Mesenchymal stem cell (in vitro differentiated cells and primary cell): ENCODE results near the gene ACP6.

ENCODE experiments used
- DNase-seq: peaks from one replicate; pipeline ENCODE4 v3.0.0-alpha.2; 2013
- H2AFZ ChIP-seq: one replicate; pipeline ENCODE4 v1.6.1; 2013; ENCODE audit warnings: low read depth, mild to moderate bottlenecking, control low read depth, inconsistent platforms, low read length, moderate library complexity
- H2AK5ac ChIP-seq: 2 replicates; pipeline ENCODE4 v1.6.1; 2013; ENCODE audit warnings: low read length, moderate library complexity, mild to moderate bottlenecking, inconsistent platforms; ENCODE audit not compliant: severe bottlenecking
- H2BK120ac ChIP-seq: one replicate; pipeline ENCODE4 v1.6.1; 2013; ENCODE audit warnings: low read depth, mild to moderate bottlenecking, inconsistent platforms, low read length, moderate library complexity
- H2BK12ac ChIP-seq, 2 experiments: one replicate each; pipeline ENCODE4 v1.6.1; 2013; ENCODE audit warnings: inconsistent platforms in 2 of 2, low read length in 2 of 2, mild to moderate bottlenecking in 2 of 2, moderate library complexity in 2 of 2, control low read depth in 1 of 2
- H2BK15ac ChIP-seq: one replicate; pipeline ENCODE4 v1.6.1; 2013; ENCODE audit warnings: mild to moderate bottlenecking, low read depth, inconsistent platforms; ENCODE audit not compliant: poor library complexity, severe bottlenecking
- H2BK5ac ChIP-seq: 2 replicates; pipeline ENCODE4 v1.6.1; 2013; ENCODE audit warnings: low read depth, mild to moderate bottlenecking, low read length, control low read depth, inconsistent platforms; ENCODE audit not compliant: poor library complexity, severe bottlenecking
- H3K14ac ChIP-seq, 2 experiments: one replicate each; pipeline ENCODE4 v1.6.1; 2013; ENCODE audit warnings: inconsistent platforms in 2 of 2, low read length in 2 of 2, control low read depth in 1 of 2, mild to moderate bottlenecking in 1 of 2, moderate library complexity in 1 of 2
- H3K18ac ChIP-seq, 2 experiments: one replicate each; pipeline ENCODE4 v1.6.1; 2013; ENCODE audit warnings: inconsistent platforms in 2 of 2, low read length in 2 of 2, control low read depth in 1 of 2, low read depth in 1 of 2, mild to moderate bottlenecking in 1 of 2
- H3K23ac ChIP-seq, 2 experiments: one replicate each; pipeline ENCODE4 v1.6.1; 2013; ENCODE audit warnings: inconsistent platforms in 2 of 2, low read length in 2 of 2, mild to moderate bottlenecking in 2 of 2, moderate library complexity in 2 of 2, control low read depth in 1 of 2
- H3K27ac ChIP-seq: 2 replicates; pipeline ENCODE4 v1.5.1; 2013; ENCODE audit warnings: mild to moderate bottlenecking, moderate library complexity, low read length, control low read depth, inconsistent platforms; ENCODE audit not compliant: poor library complexity, severe bottlenecking
- H3K27me3 ChIP-seq, 2 experiments: 2 replicates each; pipeline versions ENCODE4 v1.6.1 to v1.7.0; 2013; ENCODE audit warnings: low read length in 2 of 2, mild to moderate bottlenecking in 2 of 2, moderate library complexity in 2 of 2, control low read depth in 1 of 2, inconsistent platforms in 1 of 2; ENCODE audit not compliant: control insufficient read depth in 1 of 2, insufficient read depth in 1 of 2
- H3K36me3 ChIP-seq, 2 experiments: 2 replicates each; pipeline versions ENCODE4 v1.6.1 to v1.7.0; 2013; ENCODE audit warnings: low read length in 2 of 2, control low read depth in 1 of 2, inconsistent platforms in 1 of 2, low read depth in 1 of 2, mild to moderate bottlenecking in 1 of 2; ENCODE audit not compliant: insufficient read depth in 2 of 2, control insufficient read depth in 1 of 2
- H3K4ac ChIP-seq, 2 experiments: one replicate each; pipeline ENCODE4 v1.6.1; 2013; ENCODE audit warnings: inconsistent platforms in 2 of 2, low read length in 2 of 2, mild to moderate bottlenecking in 2 of 2, moderate library complexity in 2 of 2, control low read depth in 1 of 2, low read depth in 1 of 2
- H3K4me1 ChIP-seq: 2 replicates; pipeline ENCODE4 v1.6.1; 2013; ENCODE audit warnings: low read depth, low read length, control low read depth; ENCODE audit not compliant: control insufficient read depth, insufficient read depth
- H3K4me2 ChIP-seq: 2 replicates; pipeline ENCODE4 v1.6.1; 2013; ENCODE audit warnings: low read length, mild to moderate bottlenecking, inconsistent platforms; ENCODE audit not compliant: poor library complexity, severe bottlenecking
- H3K4me3 ChIP-seq, 2 experiments: 2 replicates each; pipeline versions ENCODE4 v1.5.1 to v1.7.0; 2013; ENCODE audit warnings: low read length in 2 of 2, mild to moderate bottlenecking in 2 of 2, control low read depth in 1 of 2, low read depth in 1 of 2; ENCODE audit not compliant: insufficient read depth in 1 of 2
- H3K79me1 ChIP-seq: replicated peaks from 2 replicates; pipeline ENCODE4 v1.6.1; 2013; ENCODE audit warnings: mild to moderate bottlenecking, control low read depth, low read length, inconsistent platforms; ENCODE audit not compliant: poor library complexity, severe bottlenecking
- H3K9ac ChIP-seq: 2 replicates; pipeline ENCODE4 v1.7.0; 2013; ENCODE audit warnings: mild to moderate bottlenecking, low read length, moderate library complexity
- H3K9me3 ChIP-seq: 2 replicates; pipeline ENCODE4 v1.7.0; 2013; ENCODE audit warnings: mild to moderate bottlenecking, low read length; ENCODE audit not compliant: control insufficient read depth
- H4K8ac ChIP-seq: one replicate; pipeline ENCODE4 v1.6.1; 2013; ENCODE audit warnings: inconsistent platforms, mild to moderate bottlenecking, low read length, moderate library complexity
- H4K91ac ChIP-seq: one replicate; pipeline ENCODE4 v1.6.1; 2013; ENCODE audit warnings: mild to moderate bottlenecking, low read length, inconsistent platforms
- WGBS: methylation state at CpG from one replicate; pipeline ENCODE4 v1.1.7; 2013; ENCODE audit warnings: mixed read lengths; 5-methylcytosine and 5-hydroxymethylcytosine counted together

ACP6 gene

DNA sequence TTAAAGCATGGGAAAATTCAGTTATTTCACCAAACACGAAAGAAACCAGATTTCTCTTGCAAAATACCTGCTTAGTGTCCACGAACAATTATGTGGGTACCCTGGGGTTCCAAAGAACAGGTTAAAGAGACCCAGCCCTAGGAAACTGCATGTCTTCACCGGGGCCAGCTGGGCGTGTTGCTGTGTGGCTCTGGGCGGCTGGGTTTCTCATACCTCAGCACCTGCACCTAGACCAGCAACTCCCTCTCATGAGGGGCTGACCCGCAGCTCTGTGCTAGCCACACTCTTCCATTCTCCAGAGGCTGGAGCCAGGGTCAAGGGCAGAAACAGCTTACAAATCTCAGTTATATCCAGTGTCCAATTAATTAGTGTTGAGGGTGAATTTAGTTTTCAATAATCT is 40.3 kb downstream of the ACP6 start:
- no peak overlapping the region for H3K4ac ChIP-seq
- 93% methylated on average over 5 of the region's 6 CpGs for WGBS

GRCh38 chr1:147628441-147628840 is 41.9 kb downstream of the ACP6 start:
- Histone ChIP-seq H2BK5ac (no peak overlapping the region), H4K8ac (no peak overlapping the region), H3K9me3 (no peaks in the 10 kb centered on the region), H3K4me3 (no peak overlapping the region), H3K36me3 (peaks cover 17 to 21% of the 10 kb centered on the region in 2 experiments), H3K4ac (no peak overlapping the region), H3K27ac (no peak overlapping the region), H4K91ac (no peak overlapping the region), H3K23ac (no peak overlapping the region), H3K79me1 (peaks cover 19% of the 10 kb centered on the region), H3K14ac (no peak overlapping the region), H2BK120ac (no peak overlapping the region), H3K18ac (no peak overlapping the region), H2BK15ac (no peak overlapping the region), H2BK12ac (no peak overlapping the region), H3K9ac (no peak overlapping the region), H3K27me3 (no peaks in the 10 kb centered on the region), H3K4me1 (no peaks in the 10 kb centered on the region), H2AK5ac (no peak overlapping the region), H3K4me2 (no peak overlapping the region), H2AFZ (no peak overlapping the region)
- 97% methylated on average over 4 of the region's 5 CpGs for WGBS
- DNase-seq: no peak

More for the DNA sequence above, 40.3 kb downstream of the ACP6 start:
- no peak overlapping the region for H2BK15ac ChIP-seq
- H2BK120ac ChIP-seq: no peak overlapping the region
- no peak overlapping the region for H3K4me3 ChIP-seq
- no peak overlapping the region for H4K91ac ChIP-seq
- H3K14ac ChIP-seq: no peak overlapping the region
- H2AK5ac ChIP-seq: no peak overlapping the region
- H2BK5ac ChIP-seq: no peak overlapping the region
- H3K27me3 ChIP-seq: no peaks in the 10 kb centered on the region
- no peak overlapping the region for H3K27ac ChIP-seq
- peak overlapping the region; percentile 17 for H3K9ac ChIP-seq
- DNase-seq: no peak
- H3K4me1 ChIP-seq: no peaks in the 10 kb centered on the region
- H2BK12ac ChIP-seq: no peak overlapping the region
- peaks cover 8% of the 10 kb centered on the region for H3K79me1 ChIP-seq
- H3K4me2 ChIP-seq: no peak overlapping the region
- H2AFZ ChIP-seq: no peak overlapping the region
- H3K23ac ChIP-seq: no peak overlapping the region
- no peaks in the 10 kb centered on the region for H3K9me3 ChIP-seq
- peaks cover 7 to 9% of the 10 kb centered on the region in 2 experiments for H3K36me3 ChIP-seq
- H4K8ac ChIP-seq: no peak overlapping the region
- no peak overlapping the region for H3K18ac ChIP-seq

DNA sequence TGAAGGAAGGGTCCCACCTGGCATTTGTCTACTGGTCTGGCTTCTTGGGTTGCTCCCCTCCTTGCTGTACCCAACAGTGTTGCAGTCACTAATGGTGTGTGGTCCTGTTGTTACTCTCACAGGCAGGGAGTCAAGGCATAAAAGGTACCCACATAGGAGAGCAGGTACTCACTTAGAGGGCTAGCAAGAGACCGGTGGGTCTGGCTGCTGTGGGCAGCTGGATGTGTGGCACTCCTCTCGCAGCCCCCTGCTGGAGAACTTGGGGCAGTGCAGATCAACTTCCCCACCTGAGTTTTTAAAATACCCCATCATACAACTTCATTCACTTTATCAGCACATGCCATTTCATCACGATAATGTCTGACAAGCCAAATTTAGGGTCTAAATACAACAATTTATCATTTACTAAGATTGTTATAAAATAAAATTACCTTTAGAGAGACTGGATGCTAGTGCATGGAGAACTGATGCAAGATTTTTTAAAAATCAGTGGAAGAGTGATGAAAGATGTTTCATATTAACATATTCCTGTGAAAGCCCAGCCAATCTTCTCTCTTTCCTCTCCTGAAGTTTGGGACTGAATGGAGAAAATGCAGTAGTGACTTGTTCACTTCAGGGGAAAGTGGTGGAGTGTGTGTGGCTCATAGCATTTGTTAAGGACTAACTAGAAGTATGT is 42.8 kb downstream of the ACP6 start:
- no peak overlapping the region for H3K4me2 ChIP-seq
- no peak overlapping the region for H2BK15ac ChIP-seq
- no peaks in the 10 kb centered on the region for H3K4me1 ChIP-seq
- H2BK5ac ChIP-seq: no peak overlapping the region
- H3K9ac ChIP-seq: no peak overlapping the region
- peaks cover 19% of the 10 kb centered on the region for H3K79me1 ChIP-seq
- no peak overlapping the region for H3K23ac ChIP-seq
- 19% methylated on average over 2 of the region's 3 CpGs for WGBS
- no peak overlapping the region for H3K27ac ChIP-seq
- peak; percentile 58 for DNase-seq
- H2BK120ac ChIP-seq: no peak overlapping the region
- no peak overlapping the region for H2AFZ ChIP-seq
- no peak overlapping the region for H3K14ac ChIP-seq
- H3K18ac ChIP-seq: no peak overlapping the region
- H3K36me3 ChIP-seq: peaks cover 21 to 23% of the 10 kb centered on the region in 2 experiments
- H3K9me3 ChIP-seq: no peaks in the 10 kb centered on the region
- H2AK5ac ChIP-seq: no peak overlapping the region
- no peak overlapping the region for H4K91ac ChIP-seq
- no peak overlapping the region for H3K4me3 ChIP-seq
- no peak overlapping the region for H4K8ac ChIP-seq
- H2BK12ac ChIP-seq: no peak overlapping the region
- H3K27me3 ChIP-seq: no peaks in the 10 kb centered on the region
- no peak overlapping the region for H3K4ac ChIP-seq

GRCh38 chr1:147626739-147627138 is 43.6 kb downstream of the ACP6 start:
- H3K9ac ChIP-seq: no peak overlapping the region
- no peaks in the 10 kb centered on the region for H3K4me1 ChIP-seq
- H2BK15ac ChIP-seq: no peak overlapping the region
- H3K27ac ChIP-seq: no peak overlapping the region
- no peak overlapping the region for H3K18ac ChIP-seq
- 97% methylated on average over 5 of the region's 5 CpGs for WGBS
- H3K4me2 ChIP-seq: no peak overlapping the region
- H3K27me3 ChIP-seq: no peaks in the 10 kb centered on the region
- H4K8ac ChIP-seq: peak overlapping the region; percentile 14
- no peak overlapping the region for H2BK5ac ChIP-seq
- no peak overlapping the region for H2AK5ac ChIP-seq
- peaks cover 19% of the 10 kb centered on the region for H3K79me1 ChIP-seq
- no peak overlapping the region for H3K14ac ChIP-seq
- no peak overlapping the region for H2AFZ ChIP-seq
- no peak overlapping the region for H3K23ac ChIP-seq
- peak overlapping the region; percentile 21 for H4K91ac ChIP-seq
- H2BK12ac ChIP-seq: no peak overlapping the region
- no peak for DNase-seq
- H3K4me3 ChIP-seq: no peak overlapping the region
- H3K36me3 ChIP-seq: peaks cover 21 to 32% of the 10 kb centered on the region in 2 experiments
- H3K4ac ChIP-seq: no peak overlapping the region
- no peak overlapping the region for H2BK120ac ChIP-seq
- no peaks in the 10 kb centered on the region for H3K9me3 ChIP-seq
